ENCODE results near the gene GPX7.
"Not testable (repeated sequence)": the region's sequence is repeated elsewhere in the genome, so short reads cannot be mapped to it uniquely, and the experiment has no call there.

GPX7 gene

DNA sequence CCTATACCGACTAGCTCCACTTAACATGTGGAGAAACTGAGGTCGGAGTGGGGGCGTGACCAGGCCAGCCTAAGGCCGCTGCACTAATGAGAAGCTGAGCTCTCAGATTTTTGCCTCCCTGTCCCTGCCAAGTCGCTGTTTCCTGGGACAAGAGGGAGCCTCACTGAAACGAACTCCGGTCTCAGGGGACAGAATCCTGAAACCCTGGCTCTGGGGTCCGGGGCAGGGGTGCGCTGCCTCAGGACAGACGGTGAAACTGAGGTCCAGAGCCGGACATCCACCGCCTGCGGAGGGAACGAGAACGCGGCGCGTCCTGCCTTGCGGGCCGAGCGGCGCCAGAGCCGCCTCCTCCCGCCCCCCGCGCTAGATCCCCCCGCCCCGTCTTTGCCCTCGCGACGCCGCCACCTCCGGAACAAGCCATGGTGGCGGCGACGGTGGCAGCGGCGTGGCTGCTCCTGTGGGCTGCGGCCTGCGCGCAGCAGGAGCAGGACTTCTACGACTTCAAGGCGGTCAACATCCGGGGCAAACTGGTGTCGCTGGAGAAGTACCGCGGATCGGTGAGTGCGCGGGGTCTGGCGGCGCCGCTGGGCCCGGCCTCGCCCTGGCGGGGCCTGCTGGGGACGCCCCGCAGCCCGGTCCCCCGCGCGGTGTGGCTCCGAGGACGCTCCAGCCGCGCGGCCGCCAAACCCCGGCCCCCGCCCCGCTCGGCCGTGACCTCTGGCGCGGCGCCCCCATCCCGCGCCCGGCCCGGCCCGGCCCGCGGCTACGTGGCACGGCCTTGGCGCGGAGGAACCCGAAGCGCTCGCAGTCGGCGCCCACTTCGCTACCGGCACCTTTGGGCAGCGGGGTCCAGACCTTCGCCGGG lies at the start of gene GPX7:
GPX7 (plus strand) TSS at position 381 of the 865 bp plus-strand sequence; CDS start at position 420, 39 bp downstream.
- peak; percentile 69 for DNase-seq

DNA sequence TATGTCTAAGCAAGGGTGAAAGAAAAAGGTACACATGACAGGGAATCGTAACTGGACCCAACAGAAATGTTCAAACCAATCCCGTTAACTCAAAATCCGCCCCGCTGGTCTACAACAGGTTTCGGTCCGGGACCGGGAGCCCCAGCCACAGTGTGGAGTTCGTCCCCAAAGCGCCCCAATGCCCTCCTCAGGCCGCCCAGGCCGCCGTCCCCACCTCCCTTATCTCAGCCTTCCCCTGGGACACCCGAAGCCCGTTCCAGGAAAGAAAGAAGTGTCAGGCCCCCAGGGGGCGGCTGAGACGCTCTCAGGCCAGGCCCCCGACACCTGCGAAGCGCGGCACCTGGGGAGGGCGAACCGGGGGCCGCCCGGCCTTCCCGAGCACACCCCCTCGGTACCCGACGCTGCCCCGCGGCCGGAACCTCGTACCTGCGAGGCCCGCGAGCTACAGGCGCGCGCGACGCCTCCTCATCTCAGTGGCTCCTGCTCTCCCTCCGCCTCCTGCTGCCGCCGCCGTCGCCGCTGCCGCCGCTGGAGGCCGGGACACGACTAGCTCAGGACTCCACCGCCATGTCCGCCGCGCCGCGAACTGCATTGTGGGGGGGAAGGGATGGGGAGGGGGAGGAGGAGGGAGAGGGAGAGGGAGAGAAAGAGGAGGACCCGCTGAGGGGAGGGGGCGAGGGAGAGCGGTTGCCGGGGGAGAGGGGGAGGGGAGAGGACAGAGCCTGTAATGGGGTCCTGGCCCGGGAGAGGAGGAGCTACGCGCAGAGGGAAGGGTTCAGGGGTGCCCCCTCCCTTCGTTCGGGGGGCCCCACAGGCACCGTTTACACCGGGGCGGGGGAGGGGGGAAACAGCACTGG lies 49.4 kb upstream of the GPX7 start, which contains the start of gene TUT4:
TUT4 (minus strand) TSS at position 588 of the 857 bp plus-strand sequence. CDS start 26,812 bp downstream, outside the sequence.
- peak; percentile 81 for DNase-seq

- peak; percentile 92 for DNase-seq
Observed at GRCh38 chr1:52553362-52554266, 48.6 kb upstream of the GPX7 start.

DNA sequence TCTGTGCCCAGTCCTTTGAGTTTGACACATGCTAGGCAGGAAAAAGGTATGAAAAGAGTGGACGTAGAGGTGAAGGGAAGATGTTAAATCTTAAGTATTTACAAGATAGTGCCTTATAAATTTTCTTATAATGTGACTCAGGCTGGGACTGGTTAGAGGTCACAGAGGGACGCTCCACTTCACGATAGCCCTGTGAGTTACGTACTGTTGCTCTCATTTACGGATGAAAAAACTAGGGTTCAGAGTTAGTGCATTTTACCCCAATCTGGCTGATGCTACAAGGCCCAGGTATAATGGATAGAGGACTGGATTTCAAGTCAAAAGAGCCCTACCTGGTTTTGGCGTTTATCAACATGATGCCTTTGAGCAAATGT lies 47.9 kb upstream of the GPX7 start:
- no peak for DNase-seq

- DNase-seq = no peak
Observed at GRCh38 chr1:52554756-52555155, 47.4 kb upstream of the GPX7 start.

DNA sequence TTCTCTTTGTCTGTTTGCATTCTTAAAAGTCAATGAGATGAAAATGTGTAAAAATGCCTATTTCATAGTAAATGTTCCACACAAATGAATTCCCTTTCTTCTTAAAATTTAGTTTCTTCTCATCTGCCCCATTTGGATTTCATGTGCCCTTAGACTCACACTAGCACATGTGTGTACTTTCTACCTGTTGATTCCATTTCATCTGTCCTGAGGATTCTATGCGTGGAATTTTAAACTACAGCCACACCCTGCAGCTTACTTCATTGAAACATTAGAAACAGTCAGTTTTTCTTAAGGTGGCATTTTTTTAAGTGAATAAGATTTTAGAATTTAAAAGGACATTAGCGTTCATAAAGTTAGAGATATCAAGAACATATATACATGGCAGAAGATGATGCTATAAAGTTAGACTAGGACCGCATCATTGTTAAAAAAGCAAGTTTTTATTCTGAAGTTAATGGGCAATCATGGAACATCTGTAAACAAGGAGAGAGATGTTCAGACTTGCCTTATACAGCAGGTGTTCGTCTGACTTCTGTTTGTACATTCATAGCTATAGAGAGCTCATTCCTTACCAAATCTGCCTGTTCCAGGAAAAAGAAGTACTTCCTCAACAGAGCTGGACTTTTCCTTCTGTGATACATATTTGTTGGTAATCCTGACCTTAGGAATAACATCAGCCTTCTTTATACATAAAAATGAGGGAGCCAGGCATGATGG lies 45.4 kb upstream of the GPX7 start:
- DNase-seq = no peak

GRCh38 chr1:52558941-52559340 lies 43.2 kb upstream of the GPX7 start:
- DNase-seq = no peak

DNA sequence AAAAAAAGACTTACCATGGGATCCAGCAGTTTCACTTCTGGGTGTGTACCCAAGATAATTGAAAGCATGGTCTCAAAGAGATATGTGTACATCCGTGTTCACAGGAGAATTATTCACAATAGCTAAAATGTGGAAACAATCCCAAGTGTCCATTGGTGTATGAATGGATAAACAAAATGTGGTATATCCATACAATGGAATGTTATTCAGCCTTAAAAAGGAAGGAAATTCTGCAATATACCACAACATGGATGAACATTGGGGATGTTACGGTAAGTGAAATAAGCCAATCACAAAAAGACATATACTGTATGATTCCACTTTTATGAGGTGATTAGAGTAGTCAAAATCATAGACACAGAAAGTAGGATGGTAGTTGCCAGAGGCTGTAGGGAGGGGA lies 42.3 kb upstream of the GPX7 start:
- DNase-seq = no peak

GRCh38 chr1:52562766-52563165 lies 39.4 kb upstream of the GPX7 start:
- DNase-seq = no peak

DNA sequence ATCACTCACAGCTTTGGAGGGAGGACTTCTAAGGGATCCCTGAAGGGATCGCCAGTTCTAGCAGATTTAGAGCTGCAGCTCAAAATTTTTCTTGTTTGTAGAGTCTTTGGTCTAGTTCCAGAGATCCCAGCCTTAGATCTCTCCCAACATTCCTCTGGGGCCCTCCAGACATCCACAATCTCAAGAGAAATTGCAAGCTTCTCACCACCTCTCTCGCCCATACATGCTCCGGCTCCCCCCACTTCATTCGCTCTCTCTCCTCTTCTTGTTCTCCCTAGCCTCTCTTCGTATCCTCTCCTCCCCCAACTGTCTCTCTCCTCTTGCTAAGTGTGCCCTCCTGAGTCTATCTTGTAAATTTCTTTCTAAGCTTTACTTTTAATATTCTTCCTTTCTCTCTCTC lies 34.2 kb upstream of the GPX7 start:
- no peak for DNase-seq

DNA sequence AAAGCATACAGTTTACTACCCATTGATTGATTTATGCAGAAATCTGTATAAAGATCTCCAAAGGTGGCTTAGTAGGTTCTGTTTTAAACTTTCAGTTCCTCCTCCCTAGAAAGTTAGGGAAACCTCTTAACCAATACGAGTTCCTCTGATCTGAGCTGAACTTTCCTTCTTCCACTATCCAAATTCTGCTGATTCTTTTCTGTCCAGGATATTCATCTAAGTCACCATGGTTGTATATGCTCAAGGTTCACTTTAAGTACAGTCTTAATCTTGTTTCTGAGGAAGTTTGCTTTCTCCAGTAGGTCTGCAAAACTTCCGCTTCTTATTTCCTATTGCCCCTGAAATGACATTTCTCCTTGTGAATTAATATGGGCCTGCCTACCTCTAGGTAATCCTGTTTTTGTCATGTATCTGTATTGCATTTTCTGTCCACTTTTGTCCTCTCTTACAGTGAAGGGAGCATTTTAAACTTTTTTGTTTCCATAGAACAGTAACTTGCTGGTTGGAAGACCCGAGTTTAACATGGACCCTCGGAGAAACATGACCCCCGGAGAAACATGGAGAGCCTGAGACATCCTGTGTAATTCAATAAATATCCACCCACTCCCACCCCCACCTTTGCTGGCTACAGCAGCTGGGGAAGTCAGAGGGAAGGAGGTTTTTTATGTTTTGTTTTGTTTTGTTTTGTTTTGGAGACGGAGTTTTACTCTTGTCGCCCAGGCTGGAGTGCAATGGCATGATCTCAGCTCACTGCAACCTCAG lies 32.5 kb upstream of the GPX7 start:
- no peak for DNase-seq

DNA sequence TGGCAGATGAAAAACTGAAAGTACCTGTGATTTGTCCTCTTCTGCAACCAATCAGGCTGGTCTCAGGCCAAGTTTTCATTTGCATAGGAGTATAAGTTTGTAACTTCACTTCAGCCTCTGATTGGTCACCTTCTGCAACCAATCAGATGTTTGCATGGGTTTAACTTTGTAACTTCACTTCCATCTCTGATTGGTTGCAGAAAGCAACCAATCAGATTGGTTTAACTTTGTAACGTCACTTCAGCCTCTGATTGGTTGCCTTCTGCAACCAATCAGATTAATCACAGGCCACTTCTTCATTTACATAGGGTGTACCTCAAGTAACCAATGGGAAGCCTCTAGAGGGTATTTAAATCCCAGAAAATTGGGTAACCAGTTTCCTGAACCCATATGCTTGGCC lies 30.4 kb upstream of the GPX7 start:
- DNase-seq = no peak

DNA sequence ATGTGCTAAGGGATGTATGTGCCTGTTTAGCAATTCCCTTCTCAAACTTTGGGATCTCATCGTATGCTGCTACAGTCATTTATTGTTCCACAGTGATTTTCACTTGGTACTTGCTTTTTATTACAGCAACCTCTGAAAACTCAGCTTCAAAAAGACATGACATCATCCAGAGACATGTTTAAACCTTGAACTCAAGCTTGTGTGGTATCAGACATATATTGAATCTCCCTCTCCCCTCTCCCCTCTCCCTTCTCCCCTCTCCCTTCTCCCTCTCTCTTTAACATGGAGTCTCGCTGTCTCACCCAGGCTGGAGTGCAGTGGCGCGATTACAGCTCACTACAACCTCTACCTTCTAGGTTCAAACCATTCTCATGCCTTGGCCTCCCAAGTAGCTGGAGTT lies 29.8 kb upstream of the GPX7 start:
- DNase-seq = no peak

DNA sequence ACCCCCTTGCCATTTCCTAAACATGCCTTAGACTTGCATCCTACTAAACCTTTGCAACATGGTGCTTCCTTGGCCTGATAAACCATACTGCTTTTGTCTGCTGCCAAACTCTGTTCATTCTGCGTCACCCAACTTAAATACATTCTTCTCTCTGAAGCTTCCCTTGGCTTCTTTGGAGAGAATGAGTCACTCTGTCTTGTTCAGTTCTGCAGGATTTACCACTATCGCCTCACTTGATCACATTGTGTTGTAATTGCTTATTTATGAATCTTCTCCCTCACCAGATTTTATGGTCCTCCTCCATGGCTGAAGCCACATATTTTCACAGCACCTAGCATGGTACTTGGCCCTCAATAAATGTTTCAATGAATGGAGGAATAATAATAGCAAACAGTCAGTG lies 27.6 kb upstream of the GPX7 start:
- DNase-seq = no peak

- DNase-seq = no peak
Observed at GRCh38 chr1:52576074-52576473, 26.1 kb upstream of the GPX7 start.

DNA sequence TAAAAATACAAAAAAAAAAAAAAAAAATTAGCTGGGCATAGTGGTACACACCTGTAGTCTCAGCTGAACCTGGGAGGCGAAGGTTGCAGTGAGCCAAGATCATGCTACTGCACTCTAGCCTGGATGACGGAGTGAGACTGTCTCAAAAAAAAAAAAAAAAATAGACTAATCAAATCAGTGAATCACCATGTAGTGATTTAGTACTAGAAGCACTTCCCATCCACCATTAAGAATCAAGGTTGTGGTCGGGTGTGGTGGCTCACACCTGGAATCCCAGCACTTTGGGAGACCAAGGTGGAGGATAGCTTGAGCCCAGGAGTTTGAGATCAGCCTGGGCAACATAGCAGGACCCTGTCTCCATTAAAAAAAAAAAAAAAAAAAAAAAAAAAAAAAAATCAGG lies 24.1 kb upstream of the GPX7 start:
- DNase-seq = not testable (repeated sequence)

- no peak for DNase-seq
Observed at GRCh38 chr1:52579415-52579814, 22.8 kb upstream of the GPX7 start.

DNA sequence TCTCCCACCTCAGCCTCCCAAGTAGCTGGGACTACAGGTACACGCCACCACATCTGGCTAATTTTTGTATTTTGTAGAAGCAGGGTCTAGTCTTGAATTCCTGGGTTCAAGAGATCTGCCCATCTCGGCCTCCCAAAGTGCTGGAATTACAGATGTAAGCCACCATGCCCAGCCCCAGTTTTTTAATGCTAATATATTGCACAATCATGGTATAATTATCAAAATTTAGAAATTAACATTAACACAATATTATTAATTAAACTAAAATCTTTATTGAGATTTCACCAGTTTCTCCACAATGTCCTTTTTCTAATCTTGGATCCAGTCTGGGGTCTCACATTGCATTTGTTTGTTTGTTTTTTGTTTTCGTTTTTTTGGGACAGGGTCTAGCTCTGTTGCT lies 21.9 kb upstream of the GPX7 start:
- no peak for DNase-seq

DNA sequence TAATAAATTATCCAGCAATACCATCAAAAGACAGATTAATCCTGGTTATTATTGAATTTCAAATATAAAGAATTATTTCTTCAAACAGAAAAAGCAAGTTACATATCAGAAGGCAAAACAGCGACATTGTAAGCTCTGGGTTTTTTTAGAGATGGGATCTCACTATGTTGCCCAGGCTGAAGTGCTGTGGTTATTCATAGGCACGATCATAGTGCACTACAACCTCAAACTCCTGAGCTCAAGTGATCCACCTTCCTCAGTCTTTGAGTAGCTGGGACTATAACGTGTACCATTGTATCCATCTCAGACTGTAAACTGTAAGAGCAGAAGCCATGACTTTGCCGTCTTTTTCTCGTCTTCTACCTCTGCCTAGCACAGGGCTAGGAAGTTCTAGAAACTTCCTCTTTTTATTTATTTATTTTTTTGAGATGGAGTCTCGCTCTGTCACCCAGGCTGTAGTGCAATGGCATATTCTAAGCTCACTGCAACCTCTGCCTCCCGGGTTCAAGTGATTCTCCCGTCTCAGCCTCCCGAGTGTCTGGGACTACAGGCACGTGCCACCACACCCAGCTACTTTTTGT lies 20.0 kb upstream of the GPX7 start:
- no peak for DNase-seq

- no peak for DNase-seq
Observed at GRCh38 chr1:52585474-52585873, 16.7 kb upstream of the GPX7 start.

DNA sequence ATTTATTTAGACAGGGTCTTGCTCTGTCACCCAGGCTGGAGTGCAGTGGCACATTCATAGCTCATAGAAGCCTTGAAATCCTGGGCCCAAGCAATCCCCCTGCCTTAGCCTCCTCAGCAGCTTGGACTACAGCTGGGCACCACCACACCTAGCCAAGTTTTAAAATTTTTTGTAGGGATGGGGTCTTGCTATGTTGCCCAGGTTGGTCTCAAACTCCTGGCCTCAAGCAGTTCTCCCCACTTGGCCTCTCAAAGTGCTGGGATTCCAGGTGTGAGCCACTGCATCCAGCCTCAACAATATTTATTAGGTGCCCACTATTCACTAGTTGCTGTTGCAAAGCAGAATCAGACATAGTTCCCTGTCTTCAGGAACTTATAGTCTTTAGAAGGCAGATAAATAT lies 14.1 kb upstream of the GPX7 start:
- no peak for DNase-seq
